GM10847 (cell line): ENCODE data around the gene SLITRK3.

Experiments used
- POLR2A ChIP-seq: IDR thresholded peaks from 2 replicates; pipeline ENCODE4 v1.6.1; 2011; ENCODE audit not compliant: insufficient read length; ENCODE audit errors: extremely low read depth

The SLITRK3 gene

DNA sequence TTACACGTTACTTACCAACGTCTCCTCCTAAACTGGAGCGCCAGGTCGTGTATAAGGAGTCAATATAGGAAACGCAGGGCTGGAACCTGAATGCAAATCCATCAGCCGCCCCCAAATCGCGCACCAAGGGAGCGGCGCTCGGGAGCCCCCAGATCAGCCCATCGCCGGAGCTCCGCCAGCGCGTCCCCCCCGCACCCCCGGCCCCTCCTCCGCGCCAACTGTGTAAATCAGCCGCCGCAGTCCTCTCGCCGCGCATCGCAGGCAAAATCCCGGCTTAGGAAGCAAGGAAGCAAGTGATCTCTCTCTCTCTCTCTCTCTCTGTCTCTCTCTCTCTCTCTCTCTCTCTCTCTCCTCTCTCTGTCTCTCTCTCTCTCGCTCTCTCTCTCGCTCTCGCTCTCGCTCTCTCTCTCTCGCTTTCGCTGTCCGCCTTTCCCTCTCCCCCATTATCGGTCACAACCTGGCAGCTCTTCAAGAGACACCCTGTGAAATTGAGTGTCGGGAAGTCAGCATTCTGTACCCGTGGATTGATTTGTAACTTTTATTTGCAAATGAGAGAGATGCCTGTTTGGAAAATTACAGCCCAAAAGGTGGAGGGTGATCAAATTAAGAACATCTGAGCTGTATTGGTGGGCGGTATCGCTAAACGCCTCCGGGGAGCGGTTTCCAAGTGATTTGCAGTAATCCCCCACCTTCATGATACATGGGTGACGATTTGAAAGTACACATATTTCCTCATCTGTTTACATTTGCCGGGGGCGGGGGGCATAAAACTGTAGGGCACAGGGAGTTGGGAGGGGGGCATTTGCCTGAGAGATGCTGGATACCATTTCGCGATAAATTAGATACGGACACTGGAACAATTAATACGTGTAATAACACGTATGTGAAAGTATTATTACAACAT is 645 bp upstream of the SLITRK3 start:
- no peak for TF ChIP-seq POLR2A

DNA sequence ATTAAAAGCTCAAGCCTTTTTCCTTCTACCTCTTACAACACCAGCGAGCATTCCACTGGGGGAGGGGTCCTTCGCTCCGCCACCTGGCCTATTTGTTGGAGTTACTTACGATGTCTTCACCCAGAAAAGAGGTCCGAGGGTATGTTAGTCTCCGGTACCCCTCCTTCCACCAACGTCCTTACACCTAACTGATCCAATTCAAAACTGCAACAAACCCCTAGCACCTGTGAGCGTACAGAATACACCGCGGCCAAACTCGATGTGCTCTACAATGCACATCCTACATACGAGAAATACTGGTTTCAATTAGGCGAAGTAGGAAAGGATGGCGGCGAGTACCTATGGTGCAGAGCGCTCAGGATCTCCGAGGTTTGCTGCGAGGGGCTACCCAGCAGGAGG is 944 bp downstream of the SLITRK3 start:
- no peak for TF ChIP-seq POLR2A

DNA sequence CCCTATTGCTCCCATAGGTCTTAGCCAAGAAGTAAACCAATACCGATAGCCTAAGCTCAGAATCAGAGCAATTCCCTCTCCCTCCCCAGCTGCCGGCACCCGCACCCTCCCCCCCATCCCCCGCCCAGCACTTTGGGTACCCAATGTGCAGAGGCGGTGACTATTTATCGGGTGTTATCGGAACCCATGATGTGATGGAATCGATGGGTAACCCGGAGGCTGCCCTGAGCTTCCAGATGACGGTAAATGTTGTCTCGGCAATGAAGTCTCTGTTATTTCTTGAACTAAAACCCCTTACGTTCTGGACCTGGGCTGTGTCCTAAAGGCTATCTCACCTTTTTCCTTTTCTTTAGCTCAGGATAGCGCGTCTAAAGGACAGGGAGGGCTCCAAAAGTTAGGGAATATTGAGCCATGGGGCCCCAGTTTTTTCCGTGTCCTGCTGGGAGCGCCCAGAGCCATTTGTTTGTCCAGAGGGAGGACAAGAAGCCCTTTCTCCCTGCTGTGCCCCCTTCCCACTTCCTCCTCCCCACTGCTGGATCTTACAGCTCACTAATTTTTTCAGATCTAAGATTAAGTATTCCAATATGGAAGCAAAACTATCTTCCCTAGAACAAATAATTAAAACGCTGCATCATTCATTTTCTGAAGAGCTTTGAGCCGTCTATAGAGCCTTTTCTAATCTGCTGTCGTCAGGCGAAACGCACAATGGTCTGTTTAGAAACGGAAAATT is 1.5 kb downstream of the SLITRK3 start:
- no peak for TF ChIP-seq POLR2A

DNA sequence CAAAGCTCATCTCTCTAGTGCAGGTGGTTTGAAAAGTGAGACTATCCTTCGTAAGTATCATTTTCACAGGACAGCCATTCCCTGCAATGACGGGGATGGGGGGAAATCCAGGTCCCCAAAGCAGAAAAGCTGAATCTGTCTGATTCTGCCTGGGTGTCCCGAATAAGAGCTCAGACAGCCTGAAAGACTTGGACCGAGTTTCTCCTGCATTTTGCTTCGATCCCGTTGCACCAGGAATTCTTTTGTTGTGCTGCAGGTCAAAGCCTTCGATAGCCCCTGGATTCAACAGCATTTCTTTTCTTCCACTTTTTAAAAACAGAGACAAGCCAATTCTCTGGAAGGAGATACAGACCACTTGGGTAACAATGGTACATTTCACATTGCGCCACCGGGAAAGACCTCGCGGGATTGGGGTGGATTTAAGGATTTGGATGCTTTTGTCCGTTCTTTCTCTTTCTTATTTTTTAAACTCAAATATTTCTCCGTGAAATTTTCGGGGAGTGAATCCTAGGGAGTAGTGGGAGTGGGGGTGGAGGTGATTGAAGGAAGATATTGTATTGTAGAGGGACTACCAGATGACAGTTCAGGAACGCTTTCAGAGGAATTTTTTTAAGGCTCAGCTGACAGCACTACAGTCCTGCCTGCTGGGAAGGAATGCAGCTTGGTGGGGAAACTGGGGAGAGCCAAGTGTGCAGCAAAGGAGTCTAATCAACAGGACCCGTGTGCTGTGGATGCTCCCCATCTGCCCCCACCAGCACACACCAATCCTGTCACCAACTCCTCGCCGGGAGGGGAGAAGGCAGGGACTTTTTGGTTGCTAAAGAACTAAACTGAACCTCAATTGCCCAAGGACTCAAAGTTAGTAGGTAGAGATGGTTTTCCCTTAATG is 2.6 kb downstream of the SLITRK3 start:
- TF ChIP-seq POLR2A = no peak

DNA sequence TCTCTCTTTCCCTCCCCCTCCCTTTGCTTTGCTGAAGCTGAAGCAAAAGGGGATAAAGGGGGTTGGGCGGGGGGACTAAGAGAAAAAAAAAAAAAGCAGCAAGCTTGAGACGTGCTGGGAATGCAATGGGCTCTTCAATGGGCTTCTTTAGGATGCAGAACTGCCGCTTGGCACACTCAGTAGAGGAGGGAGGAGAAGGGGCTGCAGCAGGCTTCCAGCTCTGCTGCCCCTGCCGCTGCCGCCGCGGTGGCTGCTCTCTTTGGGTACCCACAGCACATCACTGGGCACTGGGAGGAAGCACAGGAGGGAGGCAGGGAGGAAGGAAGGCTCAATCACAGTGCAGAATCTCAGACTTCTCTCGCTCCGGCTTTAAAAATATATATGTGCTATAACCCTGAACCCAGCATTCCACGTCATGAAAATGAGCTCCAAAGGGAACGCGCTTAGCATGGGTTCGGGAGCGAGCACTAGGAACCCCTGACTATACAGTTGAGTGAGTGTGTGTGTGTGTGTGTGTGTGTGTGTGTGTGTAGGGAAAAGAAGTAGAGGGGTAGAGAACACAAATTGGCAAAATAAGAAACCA is 3.5 kb downstream of the SLITRK3 start:
- no peak for TF ChIP-seq POLR2A

DNA sequence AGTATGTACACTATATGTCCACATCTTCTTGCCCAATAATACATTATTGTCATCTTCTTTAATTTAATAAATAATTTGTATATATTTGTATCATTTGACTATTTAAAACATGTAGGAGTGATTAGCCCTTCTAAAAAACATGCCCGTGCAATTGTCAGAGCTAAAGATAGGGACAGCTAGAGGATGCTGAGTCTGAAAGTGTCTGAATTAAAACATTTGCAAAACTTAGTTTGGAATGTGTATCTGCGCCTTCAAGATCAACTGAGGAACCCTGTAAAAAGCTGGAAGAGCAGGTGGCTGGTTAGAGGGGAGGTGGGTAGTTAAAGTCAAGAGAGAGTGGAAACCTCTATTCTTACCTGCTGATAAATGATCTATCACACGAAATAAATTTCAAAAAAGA is 4.7 kb downstream of the SLITRK3 start:
- TF ChIP-seq POLR2A = no peak

DNA sequence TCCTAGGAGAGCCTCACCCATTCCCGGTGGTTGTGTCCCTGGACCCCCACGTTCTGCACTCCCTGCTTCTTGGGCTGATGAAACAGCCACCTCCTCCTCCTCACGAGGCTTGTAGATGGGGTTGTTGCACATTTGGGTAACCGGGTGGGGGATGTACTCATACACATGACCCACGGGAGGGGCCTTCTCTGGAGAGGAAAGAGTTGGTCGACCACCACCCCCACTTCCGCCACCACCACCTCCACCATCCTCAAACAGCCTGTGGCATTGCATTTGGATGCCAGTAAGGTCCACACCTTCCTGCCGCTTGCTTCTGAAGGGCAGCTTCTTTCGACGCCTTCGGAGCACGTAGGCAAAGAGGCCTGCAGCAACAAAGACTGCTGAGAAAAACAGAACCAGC is 7.7 kb downstream of the SLITRK3 start:
- no peak for TF ChIP-seq POLR2A

DNA sequence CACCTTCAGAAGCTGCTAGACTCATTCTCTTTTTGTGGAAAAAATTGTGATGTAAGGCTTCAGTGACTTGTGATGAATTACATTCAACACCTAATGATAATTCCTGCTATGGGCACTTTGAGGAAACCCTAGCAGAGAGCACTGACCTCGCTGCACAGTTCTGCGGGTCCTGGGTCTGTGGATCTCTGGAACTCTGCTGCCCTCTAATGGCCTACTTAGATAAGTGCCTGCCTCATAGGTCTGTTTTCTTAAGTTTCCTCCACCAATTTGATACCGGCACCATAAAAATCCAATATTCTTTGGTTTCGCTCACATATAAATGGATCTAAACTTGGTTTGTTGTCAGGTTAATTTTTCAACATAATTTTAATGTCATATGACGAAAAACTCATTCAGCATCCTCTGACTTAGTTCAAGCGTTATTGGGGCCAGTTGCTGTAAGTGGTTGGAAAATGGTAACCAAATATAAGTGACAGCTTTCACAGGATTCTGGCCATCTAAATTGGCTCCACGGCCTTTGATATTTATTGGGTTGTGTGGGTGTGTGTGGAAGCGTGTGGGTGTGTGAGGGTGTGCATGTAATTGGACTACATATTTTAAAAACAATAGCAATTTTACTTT is 10.4 kb downstream of the SLITRK3 start:
- TF ChIP-seq POLR2A = no peak

DNA sequence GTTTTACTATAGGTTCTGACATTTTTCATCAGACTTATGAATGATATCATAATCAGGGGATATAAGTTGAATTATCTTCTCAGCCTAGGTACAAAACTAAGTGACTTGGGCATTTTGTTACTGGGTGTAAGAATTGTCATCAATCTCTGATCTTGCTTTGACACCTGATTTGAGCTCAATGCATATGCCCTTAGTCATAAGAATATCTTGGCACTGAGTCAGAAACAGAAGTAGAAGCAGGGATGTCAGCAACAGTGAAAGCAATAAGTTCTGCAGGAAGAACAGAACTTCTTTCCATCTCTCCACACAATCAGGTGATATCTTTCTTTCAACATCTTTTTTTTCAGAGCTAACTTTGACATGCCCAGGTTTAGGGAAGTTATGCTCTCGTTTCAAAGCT is 14.6 kb downstream of the SLITRK3 start:
- TF ChIP-seq POLR2A = no peak

DNA sequence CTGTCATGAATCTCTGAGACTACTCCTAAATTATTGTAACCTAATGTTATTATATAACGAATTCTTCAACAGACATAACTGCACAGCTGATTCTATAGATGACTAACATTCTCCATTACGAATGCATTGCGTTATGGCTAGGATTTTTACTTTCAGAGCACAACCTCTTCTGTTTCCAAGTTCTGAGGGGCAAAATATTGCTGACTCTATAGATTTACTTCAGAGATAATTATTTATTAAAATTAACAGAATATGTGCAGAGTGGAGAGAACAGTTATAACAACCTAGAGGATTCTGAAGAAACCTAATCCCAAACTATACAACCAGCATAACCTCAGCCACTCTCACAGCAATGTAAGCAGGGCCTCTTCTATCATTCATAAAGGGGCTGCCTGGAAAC is 25.9 kb downstream of the SLITRK3 start:
- TF ChIP-seq POLR2A = no peak

DNA sequence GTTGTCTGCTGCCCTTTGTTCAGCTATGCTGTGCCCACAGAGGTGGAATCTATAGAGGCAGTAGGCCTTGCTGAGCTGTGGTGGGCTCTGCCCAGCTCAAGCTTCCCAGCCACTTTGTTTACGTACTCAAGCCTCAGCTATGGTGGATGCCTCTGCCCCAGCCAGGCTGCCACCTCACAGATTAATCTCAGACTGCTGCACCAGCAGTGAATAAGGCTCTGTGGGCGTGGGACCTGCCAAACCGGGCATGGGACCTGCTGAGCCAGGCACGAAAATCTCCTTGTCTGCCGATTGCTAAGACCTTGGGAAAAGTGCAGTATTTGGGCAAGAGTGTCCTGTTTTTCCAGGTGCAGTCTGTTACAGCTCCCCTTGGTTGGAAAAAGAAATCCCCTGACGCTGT is 26.8 kb downstream of the SLITRK3 start:
- TF ChIP-seq POLR2A = no peak

DNA sequence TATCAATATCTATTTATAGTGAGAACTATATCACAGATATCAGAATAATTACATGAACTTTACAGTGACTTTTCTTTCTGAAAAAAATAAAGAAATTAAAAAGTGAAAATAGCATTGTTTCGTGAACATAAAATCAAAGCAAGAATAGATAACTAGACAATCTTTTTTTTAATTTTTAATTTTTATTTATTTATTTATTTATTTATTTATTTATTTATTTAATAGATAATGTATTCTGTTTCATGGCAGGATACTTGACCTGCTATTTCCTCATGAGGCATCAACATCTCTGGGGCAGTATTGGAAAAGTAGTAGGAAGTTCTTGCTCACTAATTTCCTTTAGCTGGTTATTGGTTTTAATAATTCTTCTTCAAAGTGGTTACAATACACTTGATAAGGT is 33.3 kb downstream of the SLITRK3 start:
- no peak for TF ChIP-seq POLR2A

DNA sequence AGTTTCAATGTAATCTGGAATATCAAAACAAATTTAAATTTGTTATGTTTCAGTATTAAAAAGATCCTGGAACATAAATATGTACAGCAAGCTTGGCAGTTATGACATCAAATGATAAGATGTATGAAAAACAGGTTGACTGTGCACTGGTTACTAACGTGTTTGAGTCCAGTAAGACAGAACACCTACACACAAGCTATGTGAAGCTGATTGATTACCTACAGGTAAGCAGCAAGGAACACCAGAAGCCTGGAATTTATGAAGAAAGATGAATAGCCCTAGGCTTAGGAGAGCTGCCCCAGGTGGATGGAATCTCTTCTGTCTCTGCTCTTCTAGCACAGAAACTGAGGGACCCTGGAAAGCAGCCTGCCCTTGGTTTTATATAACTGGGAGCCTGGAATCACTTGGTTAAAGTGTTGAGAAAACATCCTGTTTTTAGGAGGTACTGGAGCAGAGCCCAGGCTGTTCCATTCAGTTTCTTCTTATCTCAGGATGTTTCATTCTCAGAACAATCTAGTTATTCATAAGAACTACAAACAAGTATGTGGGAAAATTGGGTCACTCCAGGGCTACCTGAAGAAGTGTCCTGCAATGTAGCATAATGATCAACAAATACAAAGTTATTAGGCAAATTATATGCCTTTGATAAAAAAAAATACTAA is 36.3 kb downstream of the SLITRK3 start:
- no peak for TF ChIP-seq POLR2A

DNA sequence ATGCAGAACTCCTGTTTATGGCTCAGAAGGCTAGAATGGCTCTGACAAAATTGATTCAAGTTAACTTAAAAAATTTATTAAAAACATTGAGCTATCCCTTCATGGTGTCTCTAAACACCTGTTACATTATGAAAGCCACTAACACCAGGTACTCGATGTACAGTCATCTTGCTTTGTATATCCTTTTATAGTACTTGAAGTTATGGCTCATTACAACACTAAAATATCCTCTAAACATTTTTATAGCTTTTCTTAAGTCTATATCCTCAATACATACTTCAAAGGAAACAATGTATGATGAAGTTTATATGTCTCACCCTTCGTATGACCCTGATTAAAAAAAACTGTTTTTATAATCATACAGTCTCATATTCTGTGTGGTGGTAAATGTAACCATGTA is 38.2 kb downstream of the SLITRK3 start:
- no peak for TF ChIP-seq POLR2A
